Measurements from ENCODE around the gene P2RY11. TPM values are rescaled to one million over a fixed set of nuclear protein-coding genes. Genes with fewer than 3 reads are reported as not detected.
A peak's percentile ranks its signal among the peaks of the same experiment; 100 is the strongest.

P2RY11 gene
- total RNA-seq, 3 donors from 2014 or later = 14.1 to 18.5 (median 16.9) TPM

DNA sequence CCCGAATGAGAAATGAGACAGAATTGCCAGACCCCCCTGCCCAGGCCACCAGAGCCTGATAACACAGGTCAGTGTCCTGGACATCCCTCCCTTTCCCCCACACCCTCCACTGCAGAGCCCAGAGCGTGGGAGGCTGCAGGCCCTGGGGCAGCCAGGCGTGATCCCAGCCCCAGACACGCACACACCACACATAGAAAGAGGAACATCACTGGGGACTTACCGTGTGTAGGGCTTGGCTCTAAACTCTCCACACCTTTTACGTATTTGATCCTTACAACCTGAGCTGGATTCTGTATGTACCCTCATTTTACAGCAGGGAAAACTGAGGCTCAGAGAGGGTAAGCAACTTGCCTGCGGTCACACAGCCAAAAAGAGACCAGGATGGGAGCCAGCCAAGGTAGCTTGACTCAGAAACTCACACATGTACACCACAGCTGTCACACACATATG, 8.7 kb upstream of the P2RY11 start:
- H3K4me3 ChIP-seq = no peak overlapping the region
- TF ChIP-seq CTCF (IDR thresholded peaks at IDR 0.05) = no peak
- no peaks in the 10 kb centered on the region for H3K9me3 ChIP-seq
- no peak for ATAC-seq
- H3K36me3 ChIP-seq (ENCODE audit: low read depth) = peaks cover 2% of the 10 kb centered on the region
- intact Hi-C loops (cut with DNase I, micrococcal nuclease) = no loop called here
- peak in 1 of 3 donors; percentile 65 for DNase-seq
- H3K4me1 ChIP-seq (ENCODE audit: low read depth) = peaks cover 13% of the 10 kb centered on the region

GRCh38 chr19:10104130-10104513, 7.4 kb upstream of the P2RY11 start:
- Histone ChIP-seq H3K4me1 (ENCODE audit: low read depth) (peaks cover 13% of the 10 kb centered on the region), H3K4me3 (no peak overlapping the region), H3K9me3 (no peaks in the 10 kb centered on the region), H3K36me3 (ENCODE audit: low read depth) (peaks cover 10% of the 10 kb centered on the region)
- intact Hi-C loops (cut with DNase I, micrococcal nuclease) = no loop called here
- no peak for ATAC-seq
- no peak for DNase-seq
- no peak for TF ChIP-seq CTCF (IDR thresholded peaks at IDR 0.05)

DNA sequence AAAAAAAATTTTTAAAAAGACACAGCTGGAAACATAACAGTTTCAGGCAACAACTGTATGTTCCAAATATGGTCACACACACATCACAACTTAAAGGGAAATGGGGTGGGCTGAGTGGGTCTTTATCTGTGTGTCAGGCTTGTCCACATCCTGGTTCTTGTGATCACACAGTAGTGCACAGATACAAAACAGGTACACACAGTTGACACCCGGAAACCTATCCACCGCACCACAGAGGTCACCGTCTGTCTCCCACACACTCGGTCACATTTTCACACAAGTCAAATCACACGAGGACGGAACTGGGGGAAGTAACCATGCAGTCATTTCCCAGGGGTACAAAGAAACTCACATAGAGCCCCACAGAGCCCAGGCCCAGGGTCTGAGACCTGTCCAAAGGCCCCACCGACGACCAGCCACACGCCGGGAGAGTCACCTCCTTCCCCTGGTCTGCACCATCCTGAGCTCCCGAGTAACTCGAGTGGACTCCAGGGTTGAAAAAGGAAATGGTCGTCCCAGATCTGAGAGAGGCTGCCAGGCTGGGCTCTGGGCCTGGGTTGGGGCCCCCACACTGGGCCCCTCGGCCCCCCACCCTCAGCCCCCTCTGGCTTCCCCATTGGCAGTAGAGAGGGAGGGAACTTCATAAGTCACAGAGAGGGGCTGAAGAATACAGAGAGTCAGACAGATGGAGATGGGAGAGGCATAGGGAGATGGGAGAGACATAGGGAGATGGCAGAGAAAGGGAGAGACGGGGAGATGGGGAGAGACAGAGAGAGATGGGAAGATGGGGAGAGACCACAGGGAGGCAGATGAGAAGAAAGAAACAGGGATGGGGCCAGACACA, 6.6 kb upstream of the P2RY11 start:
- intact Hi-C loops (cut with DNase I, micrococcal nuclease) = no loop called here
- H3K4me1 ChIP-seq (ENCODE audit: low read depth) = peaks cover 13% of the 10 kb centered on the region
- TF ChIP-seq CTCF (IDR thresholded peaks at IDR 0.05) = no peak
- no peak overlapping the region for H3K4me3 ChIP-seq
- peak in 2 of 3 donors; percentile 55 to 70 for DNase-seq
- peak; percentile 59 for ATAC-seq
- H3K9me3 ChIP-seq = no peaks in the 10 kb centered on the region
- H3K36me3 ChIP-seq (ENCODE audit: low read depth) = peaks cover 10% of the 10 kb centered on the region

GRCh38 chr19:10105509-10106099, 5.9 kb upstream of the P2RY11 start:
- intact Hi-C loops (cut with DNase I, micrococcal nuclease) = no loop called here

More at GRCh38 chr19:10105509-10106099, 5.9 kb upstream of the P2RY11 start:
- no peak for ATAC-seq
- Histone ChIP-seq H3K4me3 (no peak overlapping the region), H3K36me3 (ENCODE audit: low read depth) (peaks cover 13% of the 10 kb centered on the region), H3K4me1 (ENCODE audit: low read depth) (peaks cover 13% of the 10 kb centered on the region), H3K9me3 (no peaks in the 10 kb centered on the region)
- no peak for DNase-seq
- no peak for TF ChIP-seq CTCF (IDR thresholded peaks at IDR 0.05)
